MM.1S (cell line): Measurements from ENCODE around the gene HOXA6.

Experiments used
- CTCF ChIP-seq: fragments of 300-600 bp; sonication (generic); IDR thresholded peaks from 2 replicates; pipeline ENCODE4 v1.5.1; 2016; ENCODE audit warnings: antibody characterized with exemption, low read length, mixed read lengths
- EZH2 ChIP-seq: fragments of 300-600 bp; sonication (generic); optimal IDR thresholded peaks from 2 replicates; pipeline ENCODE3; 2017; ENCODE audit warnings: low read depth, mild to moderate bottlenecking, antibody characterized with exemption, low read length, mixed read lengths
- EZH2phosphoT487 ChIP-seq: fragments of 300-600 bp; sonication (generic); IDR thresholded peaks from 2 replicates; pipeline ENCODE4 v1.6.1; 2018; ENCODE audit warnings: antibody characterized with exemption, low read length

GRCh38 chr7:27164045-27164366, 16.4 kb upstream of the HOXA6 start:
- TF ChIP-seq CTCF (no peak), EZH2 (no peak), EZH2phosphoT487 (no peak)
